Endodermal cell (in vitro differentiated cells): Measurements from ENCODE around the gene AHDC1. TPM values are rescaled to one million over a fixed set of nuclear protein-coding genes. Genes with fewer than 3 reads are reported as not detected.

Source experiments
- DNase-seq: peaks from one replicate; pipeline ENCODE4 v3.0.0-alpha.2; 2017
- H3K27ac ChIP-seq: 2 replicates; pipeline ENCODE4 v1.5.1; 2013; ENCODE audit warnings: mild to moderate bottlenecking, low read depth, low read length, moderate library complexity
- H3K27me3 ChIP-seq: 2 replicates; pipeline ENCODE4 v1.6.1; 2013; ENCODE audit warnings: mild to moderate bottlenecking, low read length, moderate library complexity; ENCODE audit not compliant: insufficient read depth, control insufficient read depth, poor library complexity, severe bottlenecking
- H3K36me3 ChIP-seq: 2 replicates; pipeline ENCODE4 v1.7.0; 2013; ENCODE audit warnings: mild to moderate bottlenecking, low read length, moderate library complexity; ENCODE audit not compliant: control insufficient read depth, insufficient read depth
- H3K4me1 ChIP-seq: one replicate; pipeline ENCODE4 v1.7.0; 2013; ENCODE audit warnings: low read length; ENCODE audit not compliant: control insufficient read depth, insufficient read depth
- H3K4me3 ChIP-seq: 2 replicates; pipeline ENCODE4 v1.5.1; 2013; ENCODE audit warnings: mild to moderate bottlenecking, low read length, moderate library complexity
- H3K9ac ChIP-seq: 2 replicates; pipeline ENCODE4 v1.6.1; 2013; ENCODE audit warnings: mild to moderate bottlenecking, low read length, moderate library complexity; ENCODE audit not compliant: poor library complexity, severe bottlenecking; ENCODE audit errors: extremely low read depth
- H3K9me3 ChIP-seq: 2 replicates; pipeline ENCODE4 v1.6.1; 2013; ENCODE audit warnings: mild to moderate bottlenecking, low read length, moderate library complexity; ENCODE audit not compliant: control insufficient read depth
- H3K27ac Mint-ChIP-seq: 2 replicates; pipeline ENCODE4 v1.8.0; 2020; ENCODE audit warnings: mixed read lengths
- H3K27me3 Mint-ChIP-seq: 2 replicates; pipeline ENCODE4 v1.8.0; 2021; ENCODE audit warnings: mild to moderate bottlenecking, mixed read lengths; ENCODE audit not compliant: insufficient read depth
- H3K36me3 Mint-ChIP-seq: 2 replicates; pipeline ENCODE4 v1.8.0; 2020; ENCODE audit warnings: low read depth, mixed read lengths
- H3K4me1 Mint-ChIP-seq: 2 replicates; pipeline ENCODE4 v1.8.0; 2020; ENCODE audit warnings: mixed read lengths
- H3K4me3 Mint-ChIP-seq: 2 replicates; pipeline ENCODE4 v1.8.0; 2020; ENCODE audit warnings: mild to moderate bottlenecking, moderate library complexity, mixed read lengths
- H3K9me3 Mint-ChIP-seq: 2 replicates; pipeline ENCODE4 v1.8.0; 2020; ENCODE audit warnings: mild to moderate bottlenecking, mixed read lengths
- WGBS, 2 experiments: methylation state at CpG; one replicate each; pipeline versions ENCODE4 v1.1.5 to v1.1.7; 2013; ENCODE audit warnings: missing lambda C conversion rate in 2 of 2, mixed read lengths in 1 of 2; ENCODE audit not compliant: insufficient coverage in 1 of 2, insufficient read length in 1 of 2; 5-methylcytosine and 5-hydroxymethylcytosine counted together
- total RNA-seq, 2 donors: library from RNA; stranded (reverse); fragmentation: NEBNext Ultra II Directional in 1 of 2; extraction: Animal tissue kit (Norgen Biotek cat#: 25700) in 1 of 2; gene quantifications; 2 replicates in 1 of 2; 3 replicates in 1 of 2; pipeline ENCODE4 v1.2.1, GENCODE V29; 2021
- TF ChIP-seq, protein P1 (sequence below): fragments of 200-600 bp; sonication (generic); conservative IDR thresholded peaks from 2 replicates; pipeline ENCODE4 v1.5.0; 2021; ENCODE audit warnings: antibody characterized with exemption, mild to moderate bottlenecking

The AHDC1 gene
- total RNA-seq, 2 donors from 2014 or later, result 39.3 to 41.2 TPM

GRCh38 chr1:27618341-27619082 lies 14.6 kb upstream of the AHDC1 start:
- no peak overlapping the region for H3K9ac ChIP-seq
- peaks cover 8% of the 10 kb centered on the region for H3K4me1 Mint-ChIP-seq
- no peaks in the 10 kb centered on the region for H3K4me1 ChIP-seq
- H3K9me3 ChIP-seq, result no peaks in the 10 kb centered on the region
- peaks cover 4% of the 10 kb centered on the region for H3K27me3 ChIP-seq
- H3K4me3 Mint-ChIP-seq, result no peak overlapping the region
- peaks cover 11% of the 10 kb centered on the region for H3K27me3 Mint-ChIP-seq
- H3K36me3 ChIP-seq, result no peaks in the 10 kb centered on the region
- no peak overlapping the region for H3K27ac ChIP-seq
- WGBS, 2 experiments, result 90 to 92% methylated on average over 9 to 14 of the region's 14 CpGs
- no peaks in the 10 kb centered on the region for H3K36me3 Mint-ChIP-seq
- H3K9me3 Mint-ChIP-seq, result no peaks in the 10 kb centered on the region
- TF ChIP-seq, protein P1, sequence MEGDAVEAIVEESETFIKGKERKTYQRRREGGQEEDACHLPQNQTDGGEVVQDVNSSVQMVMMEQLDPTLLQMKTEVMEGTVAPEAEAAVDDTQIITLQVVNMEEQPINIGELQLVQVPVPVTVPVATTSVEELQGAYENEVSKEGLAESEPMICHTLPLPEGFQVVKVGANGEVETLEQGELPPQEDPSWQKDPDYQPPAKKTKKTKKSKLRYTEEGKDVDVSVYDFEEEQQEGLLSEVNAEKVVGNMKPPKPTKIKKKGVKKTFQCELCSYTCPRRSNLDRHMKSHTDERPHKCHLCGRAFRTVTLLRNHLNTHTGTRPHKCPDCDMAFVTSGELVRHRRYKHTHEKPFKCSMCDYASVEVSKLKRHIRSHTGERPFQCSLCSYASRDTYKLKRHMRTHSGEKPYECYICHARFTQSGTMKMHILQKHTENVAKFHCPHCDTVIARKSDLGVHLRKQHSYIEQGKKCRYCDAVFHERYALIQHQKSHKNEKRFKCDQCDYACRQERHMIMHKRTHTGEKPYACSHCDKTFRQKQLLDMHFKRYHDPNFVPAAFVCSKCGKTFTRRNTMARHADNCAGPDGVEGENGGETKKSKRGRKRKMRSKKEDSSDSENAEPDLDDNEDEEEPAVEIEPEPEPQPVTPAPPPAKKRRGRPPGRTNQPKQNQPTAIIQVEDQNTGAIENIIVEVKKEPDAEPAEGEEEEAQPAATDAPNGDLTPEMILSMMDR, result no peak
- no peak for DNase-seq
- no peak overlapping the region for H3K27ac Mint-ChIP-seq
- H3K4me3 ChIP-seq, result no peak overlapping the region

DNA sequence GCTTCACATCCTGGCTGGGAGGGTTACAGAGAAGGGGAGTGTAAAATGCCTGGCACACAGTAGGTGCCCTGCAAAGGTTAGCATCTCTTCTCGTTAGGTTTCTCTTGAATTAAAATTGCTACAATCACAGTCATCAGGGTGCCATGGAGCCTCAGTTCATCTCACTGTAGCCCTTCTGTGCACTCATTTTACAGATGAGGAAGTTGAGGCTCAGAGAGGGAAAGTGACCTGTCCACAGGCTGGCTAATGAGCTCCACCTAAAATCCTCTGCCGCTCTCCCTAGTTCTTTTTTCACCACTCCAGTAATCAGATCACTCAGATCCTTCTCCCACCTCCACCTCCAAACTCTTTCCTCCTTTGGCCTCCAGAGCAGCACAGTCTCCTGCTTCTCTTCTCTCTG lies 13.5 kb upstream of the AHDC1 start:
- WGBS, 2 experiments, result 92 to 100% methylated on average over 2 of the region's 2 CpGs
- TF ChIP-seq, protein P1, result no peak

DNA sequence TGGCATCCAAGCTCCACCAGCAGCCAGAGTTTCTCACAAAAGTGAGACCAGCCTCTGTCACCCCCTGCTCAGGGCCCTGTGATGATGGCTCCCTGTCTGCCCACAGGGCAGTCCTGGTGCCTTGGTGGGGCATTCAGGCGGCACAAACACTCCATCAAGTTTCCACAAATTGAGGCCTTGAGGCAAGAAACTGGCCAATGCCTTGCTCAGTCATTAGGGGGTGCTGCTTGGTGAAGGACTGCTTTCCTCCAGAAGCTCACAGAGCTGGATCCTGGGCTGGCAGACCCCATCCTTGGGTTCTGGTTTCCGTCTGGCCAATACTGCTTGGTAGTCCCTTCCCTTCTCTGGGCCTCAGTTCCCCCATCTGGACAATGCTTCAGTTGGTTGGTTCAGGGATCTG lies 12.5 kb upstream of the AHDC1 start:
- TF ChIP-seq, protein P1, result peak; percentile 66
- H3K9me3 Mint-ChIP-seq, result no peaks in the 10 kb centered on the region
- Histone ChIP-seq H3K9ac (no peak overlapping the region), H3K36me3 (no peaks in the 10 kb centered on the region), H3K9me3 (no peaks in the 10 kb centered on the region), H3K4me1 (no peaks in the 10 kb centered on the region), H3K27ac (no peak overlapping the region), H3K27me3 (peaks cover 4% of the 10 kb centered on the region), H3K4me3 (no peak overlapping the region)
- H3K4me1 Mint-ChIP-seq, result peaks cover 8% of the 10 kb centered on the region
- H3K27ac Mint-ChIP-seq, result no peak overlapping the region
- no peak overlapping the region for H3K4me3 Mint-ChIP-seq
- WGBS, 2 experiments, result 89 to 100% methylated on average over 2 of the region's 2 CpGs
- H3K36me3 Mint-ChIP-seq, result no peaks in the 10 kb centered on the region
- no peak for DNase-seq
- H3K27me3 Mint-ChIP-seq, result peaks cover 11% of the 10 kb centered on the region

More for the DNA sequence above, 13.5 kb upstream of the AHDC1 start:
- Histone ChIP-seq H3K36me3 (no peaks in the 10 kb centered on the region), H3K27me3 (peaks cover 4% of the 10 kb centered on the region), H3K9me3 (no peaks in the 10 kb centered on the region), H3K4me3 (no peak overlapping the region), H3K4me1 (no peaks in the 10 kb centered on the region), H3K9ac (no peak overlapping the region), H3K27ac (no peak overlapping the region)
- H3K27me3 Mint-ChIP-seq, result peaks cover 11% of the 10 kb centered on the region
- no peak overlapping the region for H3K27ac Mint-ChIP-seq
- DNase-seq, result no peak
- peaks cover 8% of the 10 kb centered on the region for H3K4me1 Mint-ChIP-seq
- no peak overlapping the region for H3K4me3 Mint-ChIP-seq
- H3K36me3 Mint-ChIP-seq, result no peaks in the 10 kb centered on the region
- H3K9me3 Mint-ChIP-seq, result no peaks in the 10 kb centered on the region
